NCI-H2107 treated with DMSO at 0.1 percent for 48 hours (cell line): ENCODE results near the gene YTHDC1.
"Not testable (repeated sequence)": the region's sequence is repeated elsewhere in the genome, so short reads cannot be mapped to it uniquely, and the experiment has no call there.

Experiments
- DNase-seq: peaks from one replicate; lab custom pipeline; 2025; ENCODE audit not compliant: unreplicated experiment; lab: John Stamatoyannopoulos, UW

YTHDC1 gene

GRCh38 chr4:68349649-68350360 lies at the start of gene YTHDC1:
TSS of gene YTHDC1 (minus strand) at chr4:68350090. CDS start at chr4:68349753, 337 bp downstream.
- DNase-seq: peak; percentile 85

- DNase-seq: no peak
Measured at GRCh38 chr4:68399306-68399705, 49.4 kb upstream of the YTHDC1 start.

GRCh38 chr4:68396756-68397155 lies 46.9 kb upstream of the YTHDC1 start:
- DNase-seq: no peak

- DNase-seq: no peak
Measured at GRCh38 chr4:68391436-68391835, 41.5 kb upstream of the YTHDC1 start.

GRCh38 chr4:68390205-68390935 lies 40.5 kb upstream of the YTHDC1 start:
- no peak for DNase-seq

- not testable (repeated sequence) for DNase-seq
Measured at GRCh38 chr4:68389386-68389913, 39.6 kb upstream of the YTHDC1 start.

GRCh38 chr4:68388347-68388865 lies 38.5 kb upstream of the YTHDC1 start:
- DNase-seq: no peak

- DNase-seq: no peak
Measured at GRCh38 chr4:68385267-68385666, 35.4 kb upstream of the YTHDC1 start.

GRCh38 chr4:68383115-68383514 lies 33.2 kb upstream of the YTHDC1 start:
- DNase-seq: no peak

GRCh38 chr4:68378226-68378625 lies 28.3 kb upstream of the YTHDC1 start:
- no peak for DNase-seq

GRCh38 chr4:68375667-68376559 lies 26.0 kb upstream of the YTHDC1 start:
- peak; percentile 11 for DNase-seq

GRCh38 chr4:68373513-68373912 lies 23.6 kb upstream of the YTHDC1 start:
- DNase-seq: peak; percentile 1

- no peak for DNase-seq
Measured at GRCh38 chr4:68372588-68372987, 22.7 kb upstream of the YTHDC1 start.

- no peak for DNase-seq
Measured at GRCh38 chr4:68369142-68369805, 19.4 kb upstream of the YTHDC1 start.

GRCh38 chr4:68368691-68369131 lies 18.8 kb upstream of the YTHDC1 start:
- DNase-seq: no peak

- no peak for DNase-seq
Measured at GRCh38 chr4:68367835-68368234, 17.9 kb upstream of the YTHDC1 start.

GRCh38 chr4:68366600-68366999 lies 16.7 kb upstream of the YTHDC1 start:
- no peak for DNase-seq

GRCh38 chr4:68365068-68365467 lies 15.2 kb upstream of the YTHDC1 start:
- no peak for DNase-seq

- no peak for DNase-seq
Measured at GRCh38 chr4:68361146-68361589, 11.3 kb upstream of the YTHDC1 start.

GRCh38 chr4:68360231-68360968 lies 10.5 kb upstream of the YTHDC1 start:
- DNase-seq: no peak
